H9 (cell line): ENCODE data around the gene ASL. TPM values are rescaled to one million over a fixed set of nuclear protein-coding genes. Genes with fewer than 3 reads are reported as not detected.
A peak's percentile ranks its signal among the peaks of the same experiment; 100 is the strongest.

Source experiments
- DNase-seq: peaks from one replicate; pipeline ENCODE4 v3.0.0-alpha.2; 2017
- H2AFZ ChIP-seq: one replicate; pipeline ENCODE4 v1.6.1; 2013; ENCODE audit warnings: mild to moderate bottlenecking, low read length, control low read depth, moderate library complexity
- H2AK5ac ChIP-seq: 2 replicates; pipeline ENCODE4 v1.6.1; 2013; ENCODE audit warnings: low read length, control low read depth, mixed read lengths; ENCODE audit not compliant: insufficient read length
- H2BK120ac ChIP-seq: one replicate; pipeline ENCODE4 v1.6.1; 2013; ENCODE audit warnings: low read depth, mild to moderate bottlenecking, low read length, control low read depth, inconsistent platforms; ENCODE audit not compliant: poor library complexity, severe bottlenecking
- H2BK12ac ChIP-seq: 2 replicates; pipeline ENCODE4 v1.6.1; 2013; ENCODE audit warnings: low read length, control low read depth, mixed read lengths, low read depth; ENCODE audit not compliant: insufficient read length
- H2BK15ac ChIP-seq: 2 replicates; pipeline ENCODE4 v1.6.1; 2013; ENCODE audit warnings: low read depth, low read length, control low read depth
- H2BK20ac ChIP-seq: one replicate; pipeline ENCODE4 v1.6.1; 2013; ENCODE audit warnings: low read depth, mild to moderate bottlenecking, low read length, control low read depth, inconsistent platforms; ENCODE audit not compliant: poor library complexity, severe bottlenecking
- H2BK5ac ChIP-seq: 2 replicates; pipeline ENCODE4 v1.6.1; 2013; ENCODE audit warnings: low read length, control low read depth, mixed read lengths; ENCODE audit not compliant: insufficient read length
- H3K14ac ChIP-seq: 2 replicates; pipeline ENCODE4 v1.6.1; 2013; ENCODE audit warnings: low read length, control low read depth; ENCODE audit not compliant: insufficient read depth
- H3K18ac ChIP-seq: 2 replicates; pipeline ENCODE4 v1.6.1; 2013; ENCODE audit warnings: low read depth, mild to moderate bottlenecking, mixed read lengths, low read length, control low read depth; ENCODE audit not compliant: insufficient read length
- H3K23ac ChIP-seq: 2 replicates; pipeline ENCODE4 v1.6.1; 2013; ENCODE audit warnings: low read length, control low read depth, mixed read lengths, low read depth; ENCODE audit not compliant: insufficient read length
- H3K23me2 ChIP-seq: 2 replicates; pipeline ENCODE4 v1.6.1; 2013; ENCODE audit warnings: low read depth, mild to moderate bottlenecking, mixed read lengths, low read length, control low read depth; ENCODE audit not compliant: insufficient read length, poor library complexity, severe bottlenecking
- H3K27ac ChIP-seq: 2 replicates; pipeline ENCODE4 v1.5.1; 2013; ENCODE audit warnings: low read length, control low read depth, mixed read lengths, low read depth; ENCODE audit not compliant: insufficient read length
- H3K27me3 ChIP-seq: 2 replicates; pipeline ENCODE4 v1.6.1; 2013; ENCODE audit warnings: low read length, control low read depth, inconsistent platforms; ENCODE audit not compliant: insufficient read depth
- H3K4ac ChIP-seq: 2 replicates; pipeline ENCODE4 v1.6.1; 2013; ENCODE audit warnings: low read depth, mild to moderate bottlenecking, control low read depth, inconsistent platforms, low read length, moderate library complexity
- H3K4me1 ChIP-seq: 2 replicates; pipeline ENCODE4 v1.6.1; 2013; ENCODE audit warnings: low read length, control low read depth, inconsistent platforms; ENCODE audit not compliant: insufficient read depth
- H3K4me2 ChIP-seq: 2 replicates; pipeline ENCODE4 v1.6.1; 2013; ENCODE audit warnings: low read length, control low read depth, mixed read lengths; ENCODE audit not compliant: insufficient read length, insufficient read depth
- H3K56ac ChIP-seq: 2 replicates; pipeline ENCODE4 v1.6.1; 2013; ENCODE audit warnings: low read depth, mild to moderate bottlenecking, mixed read lengths, low read length, control low read depth; ENCODE audit not compliant: insufficient read length
- H3K79me1 ChIP-seq: 2 replicates; pipeline ENCODE4 v1.6.1; 2013; ENCODE audit warnings: low read depth, mild to moderate bottlenecking, moderate library complexity, low read length, control low read depth, inconsistent platforms; ENCODE audit not compliant: insufficient read depth, poor library complexity, severe bottlenecking
- H3K79me2 ChIP-seq: 2 replicates; pipeline ENCODE4 v1.6.1; 2013; ENCODE audit warnings: low read length, control low read depth, inconsistent platforms; ENCODE audit not compliant: insufficient read depth
- H3K9ac ChIP-seq: 2 replicates; pipeline ENCODE4 v1.6.1; 2013; ENCODE audit warnings: low read length, control low read depth, mixed read lengths; ENCODE audit not compliant: insufficient read length; ENCODE audit errors: extremely low read depth
- H3K9me3 ChIP-seq: one replicate; pipeline ENCODE4 v1.6.1; 2013; ENCODE audit warnings: low read depth, low read length, inconsistent platforms; ENCODE audit not compliant: control insufficient read depth
- H3T11ph ChIP-seq: one replicate; pipeline ENCODE4 v1.6.1; 2013; ENCODE audit warnings: mild to moderate bottlenecking, low read length, control low read depth, inconsistent platforms
- H4K20me1 ChIP-seq: one replicate; pipeline ENCODE4 v1.6.1; 2013; ENCODE audit not compliant: control insufficient read depth, insufficient read length, insufficient read depth
- H4K5ac ChIP-seq: 2 replicates; pipeline ENCODE4 v1.6.1; 2013; ENCODE audit warnings: low read depth, mild to moderate bottlenecking, mixed read lengths, low read length, control low read depth; ENCODE audit not compliant: insufficient read length
- H4K8ac ChIP-seq: replicated peaks from 2 replicates; pipeline ENCODE4 v1.6.1; 2013; ENCODE audit warnings: low read length, control low read depth, mixed read lengths, low read depth; ENCODE audit not compliant: insufficient read length
- H4K91ac ChIP-seq: 2 replicates; pipeline ENCODE4 v1.6.1; 2013; ENCODE audit warnings: low read depth, mild to moderate bottlenecking, moderate library complexity, mixed read lengths, low read length, control low read depth; ENCODE audit not compliant: insufficient read length
- H3K27ac Mint-ChIP-seq, 3 experiments: 2 replicates in 2 of 3; 3 replicates in 1 of 3; pipeline ENCODE4 v1.8.0; 2020 to 2021; ENCODE audit warnings: mixed read lengths in 3 of 3, mild to moderate bottlenecking in 1 of 3, moderate library complexity in 1 of 3
- H3K27me3 Mint-ChIP-seq: 2 replicates; pipeline ENCODE4 v1.8.0; 2021; ENCODE audit warnings: low read depth, mild to moderate bottlenecking, moderate library complexity, mixed read lengths
- H3K36me3 Mint-ChIP-seq, 3 experiments: 2 replicates in 2 of 3; 3 replicates in 1 of 3; pipeline ENCODE4 v1.8.0; 2020 to 2021; ENCODE audit warnings: low read depth in 3 of 3, mixed read lengths in 3 of 3; ENCODE audit not compliant: insufficient read depth in 1 of 3
- H3K4me1 Mint-ChIP-seq, 2 experiments: 2 replicates each; pipeline ENCODE4 v1.8.0; 2020; ENCODE audit warnings: mixed read lengths in 2 of 2
- H3K4me3 Mint-ChIP-seq, 2 experiments: 2 replicates in 1 of 2; 3 replicates in 1 of 2; pipeline ENCODE4 v1.8.0; 2020 to 2021; ENCODE audit warnings: mild to moderate bottlenecking in 2 of 2, mixed read lengths in 2 of 2, moderate library complexity in 1 of 2
- H3K9me3 Mint-ChIP-seq, 2 experiments: 2 replicates in 1 of 2; 3 replicates in 1 of 2; pipeline ENCODE4 v1.8.0; 2020; ENCODE audit warnings: mild to moderate bottlenecking in 2 of 2, mixed read lengths in 2 of 2, moderate library complexity in 1 of 2
- WGBS: extraction: QIAGEN DNeasy Blood & Tissue Kit; methylation state at CpG from one replicate; pipeline ENCODE4 v1.1.7; 2013; ENCODE audit warnings: missing lambda C conversion rate, low lambda C conversion rate, mixed read lengths; ENCODE audit not compliant: insufficient read length; ENCODE audit errors: extremely low coverage; 5-methylcytosine and 5-hydroxymethylcytosine counted together
- total RNA-seq: library from RNA; stranded (reverse); gene quantifications from 2 replicates; pipeline ENCODE4 v1.2.1, GENCODE V29; 2021
- TF ChIP-seq, protein P1 (sequence below): fragments of 200-600 bp; sonication (generic); conservative IDR thresholded peaks from 3 replicates; pipeline ENCODE4 v1.8.0; 2021; ENCODE audit warnings: antibody characterized with exemption, mild to moderate bottlenecking

The ASL gene
- total RNA-seq, 1 experiment from 2014 or later = 30.7 TPM

DNA sequence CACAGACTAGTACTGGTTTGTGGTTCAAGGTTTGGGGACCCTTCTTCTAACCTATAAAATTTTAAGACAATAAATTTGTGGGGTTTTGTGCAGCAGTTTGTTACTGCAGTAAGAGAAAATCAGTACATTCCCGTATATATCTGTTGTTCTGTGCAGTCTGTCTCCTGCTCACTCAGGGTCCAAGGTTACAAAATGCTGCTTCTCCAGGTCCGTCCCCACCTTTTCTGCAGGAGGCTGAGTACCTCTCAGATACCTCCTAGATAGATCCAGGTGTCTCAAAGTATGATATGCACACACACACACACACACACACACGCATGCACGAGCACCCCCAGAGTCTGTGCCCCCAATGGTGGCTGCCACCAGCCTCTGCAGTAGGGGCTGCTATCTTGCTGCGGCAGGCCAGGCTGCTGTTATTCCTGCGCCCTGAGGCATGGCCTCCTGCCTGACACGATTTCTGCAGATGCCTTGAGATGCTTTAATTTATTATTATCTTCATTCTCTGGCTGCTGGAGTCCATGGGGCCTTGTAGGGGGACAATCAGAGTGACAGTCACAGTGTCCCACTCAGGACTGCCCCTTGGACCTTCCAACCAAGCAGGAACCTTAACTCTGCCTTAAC lies 25.2 kb upstream of the ASL start:
- TF ChIP-seq, protein P1, sequence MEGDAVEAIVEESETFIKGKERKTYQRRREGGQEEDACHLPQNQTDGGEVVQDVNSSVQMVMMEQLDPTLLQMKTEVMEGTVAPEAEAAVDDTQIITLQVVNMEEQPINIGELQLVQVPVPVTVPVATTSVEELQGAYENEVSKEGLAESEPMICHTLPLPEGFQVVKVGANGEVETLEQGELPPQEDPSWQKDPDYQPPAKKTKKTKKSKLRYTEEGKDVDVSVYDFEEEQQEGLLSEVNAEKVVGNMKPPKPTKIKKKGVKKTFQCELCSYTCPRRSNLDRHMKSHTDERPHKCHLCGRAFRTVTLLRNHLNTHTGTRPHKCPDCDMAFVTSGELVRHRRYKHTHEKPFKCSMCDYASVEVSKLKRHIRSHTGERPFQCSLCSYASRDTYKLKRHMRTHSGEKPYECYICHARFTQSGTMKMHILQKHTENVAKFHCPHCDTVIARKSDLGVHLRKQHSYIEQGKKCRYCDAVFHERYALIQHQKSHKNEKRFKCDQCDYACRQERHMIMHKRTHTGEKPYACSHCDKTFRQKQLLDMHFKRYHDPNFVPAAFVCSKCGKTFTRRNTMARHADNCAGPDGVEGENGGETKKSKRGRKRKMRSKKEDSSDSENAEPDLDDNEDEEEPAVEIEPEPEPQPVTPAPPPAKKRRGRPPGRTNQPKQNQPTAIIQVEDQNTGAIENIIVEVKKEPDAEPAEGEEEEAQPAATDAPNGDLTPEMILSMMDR = no peak
- no peak overlapping the region for H2AK5ac ChIP-seq

More for the DNA sequence above, 25.2 kb upstream of the ASL start:
- H4K20me1 ChIP-seq = no peaks in the 10 kb centered on the region
- H3K4ac ChIP-seq = no peak overlapping the region
- no peak overlapping the region for H2BK20ac ChIP-seq
- H2BK120ac ChIP-seq = no peak overlapping the region
- no peak overlapping the region for H2BK12ac ChIP-seq
- H3K4me1 Mint-ChIP-seq = peaks cover 3 to 4% of the 10 kb centered on the region in 2 experiments
- H3K18ac ChIP-seq = no peak overlapping the region
- H3K27ac Mint-ChIP-seq = no peak overlapping the region
- no peaks in the 10 kb centered on the region for H3K79me1 ChIP-seq
- H3K36me3 Mint-ChIP-seq = no peaks in the 10 kb centered on the region
- no peak overlapping the region for H4K5ac ChIP-seq
- WGBS = no CpG with 5 or more reads among the region's 7 CpGs
- no peak overlapping the region for H4K91ac ChIP-seq
- no peak overlapping the region for H2BK15ac ChIP-seq
- no peak overlapping the region for H2AFZ ChIP-seq
- H3K9me3 Mint-ChIP-seq = no peaks in the 10 kb centered on the region; a peak in 1 of 5 replicates
- no peak overlapping the region for H2BK5ac ChIP-seq
- no peaks in the 10 kb centered on the region; the same call in none of the 2 replicates for H3K27me3 Mint-ChIP-seq
- no peak overlapping the region for H3K4me3 Mint-ChIP-seq
- no peak overlapping the region for H3K9ac ChIP-seq
- no peak overlapping the region for H3K23ac ChIP-seq
- H3K4me2 ChIP-seq = no peak overlapping the region
- H3K27ac ChIP-seq = no peak overlapping the region
- no peaks in the 10 kb centered on the region for H3K27me3 ChIP-seq
- no peaks in the 10 kb centered on the region for H3K23me2 ChIP-seq
- H3K4me1 ChIP-seq = no peaks in the 10 kb centered on the region; the same call in 1 of the 2 replicates
- H4K8ac ChIP-seq = peak overlapping the region; percentile 9
- no peak overlapping the region for H3K56ac ChIP-seq
- H3T11ph ChIP-seq = no peak overlapping the region
- DNase-seq = no peak
- H3K14ac ChIP-seq = no peak overlapping the region
- H3K9me3 ChIP-seq = no peaks in the 10 kb centered on the region
- H3K79me2 ChIP-seq = no peaks in the 10 kb centered on the region
